Measurements from ENCODE around the gene TRIL. TPM values are rescaled to one million over a fixed set of nuclear protein-coding genes. Genes with fewer than 3 reads are reported as not detected.

The TRIL gene
- total RNA-seq, 2 experiments from 2014 or later = not detected

- Histone ChIP-seq H3K27ac (ENCODE audit: low read depth, low read length, poor library complexity, severe bottlenecking) (no peak overlapping the region), H3K9me3 (ENCODE audit: low read length) (no peaks in the 10 kb centered on the region), H3K4me1 (ENCODE audit: insufficient read depth, low read length, poor library complexity, severe bottlenecking) (no peaks in the 10 kb centered on the region), H4K20me1 (ENCODE audit: insufficient read depth, low read length) (no peaks in the 10 kb centered on the region), H2AFZ (ENCODE audit: low read length) (no peak overlapping the region), H3K9me2 (ENCODE audit: insufficient read depth, low read length) (no peaks in the 10 kb centered on the region), H3K79me2 (ENCODE audit: insufficient read depth, low read depth, low read length) (no peaks in the 10 kb centered on the region), H3K4me2 (ENCODE audit: low read length) (no peak overlapping the region), H3K36me3 (ENCODE audit: insufficient read depth, low read length) (no peaks in the 10 kb centered on the region), H3K4me3 (ENCODE audit: low read depth, low read length, poor library complexity, severe bottlenecking) (no peak overlapping the region)
- TF ChIP-seq EZH2phosphoT487 (IDR thresholded peaks at IDR 0.05; ENCODE audit: borderline replicate concordance, low read depth, low read length) = no peak
- DNase-seq (ENCODE audit: low spot score) = no peak
- intact Hi-C loops (cut with micrococcal nuclease; ENCODE audit: unreplicated experiment) = no loop called here
- ChIA-PET CTCF (ENCODE audit: unreplicated experiment) (no interaction called here), POLR2A (interaction anchor here (1.2 kb wide), 1 partner anchor 85 kb away, joined by 3 read pairs; no protein-coding TSS in a partner anchor)
- no TSS peak for BruUV-seq (replicated peaks)
Measured at GRCh38 chr7:28996836-28997235, 38.7 kb upstream of the TRIL start.

- Histone ChIP-seq H3K27ac (ENCODE audit: low read depth, low read length, poor library complexity, severe bottlenecking) (no peak overlapping the region), H3K36me3 (ENCODE audit: insufficient read depth, low read length) (no peaks in the 10 kb centered on the region), H3K4me2 (ENCODE audit: low read length) (no peak overlapping the region), H2AFZ (ENCODE audit: low read length) (no peak overlapping the region), H3K9me3 (ENCODE audit: low read length) (no peaks in the 10 kb centered on the region), H3K79me2 (ENCODE audit: insufficient read depth, low read depth, low read length) (no peaks in the 10 kb centered on the region), H3K9me2 (ENCODE audit: insufficient read depth, low read length) (no peaks in the 10 kb centered on the region), H3K4me1 (ENCODE audit: insufficient read depth, low read length, poor library complexity, severe bottlenecking) (no peaks in the 10 kb centered on the region), H3K4me3 (ENCODE audit: low read depth, low read length, poor library complexity, severe bottlenecking) (no peak overlapping the region), H4K20me1 (ENCODE audit: insufficient read depth, low read length) (no peaks in the 10 kb centered on the region)
- CTCF ChIA-PET (ENCODE audit: unreplicated experiment) = no interaction called here
- no peak for DNase-seq (ENCODE audit: low spot score)
- TF ChIP-seq CTCF (conservative IDR thresholded peaks at IDR 0.05; ENCODE audit: low read length) (no peak), EZH2phosphoT487 (IDR thresholded peaks at IDR 0.05; ENCODE audit: borderline replicate concordance, low read depth, low read length) (no peak)
- intact Hi-C loops (cut with micrococcal nuclease; ENCODE audit: unreplicated experiment) = no loop called here
- no TSS peak for BruUV-seq (replicated peaks)
- POLR2A ChIA-PET = interaction anchor here (0.7 kb wide), 1 partner anchor 486 kb away, joined by 4 read pairs; no protein-coding TSS in a partner anchor
Measured at GRCh38 chr7:28993371-28993770, 35.2 kb upstream of the TRIL start.

GRCh38 chr7:28992798-28993197 is 34.7 kb upstream of the TRIL start:
- Histone ChIP-seq H4K20me1 (ENCODE audit: insufficient read depth, low read length) (no peaks in the 10 kb centered on the region), H3K27ac (ENCODE audit: low read depth, low read length, poor library complexity, severe bottlenecking) (no peak overlapping the region), H3K79me2 (ENCODE audit: insufficient read depth, low read depth, low read length) (no peaks in the 10 kb centered on the region), H3K4me3 (ENCODE audit: low read depth, low read length, poor library complexity, severe bottlenecking) (no peak overlapping the region), H3K9me2 (ENCODE audit: insufficient read depth, low read length) (no peaks in the 10 kb centered on the region), H2AFZ (ENCODE audit: low read length) (no peak overlapping the region), H3K4me1 (ENCODE audit: insufficient read depth, low read length, poor library complexity, severe bottlenecking) (no peaks in the 10 kb centered on the region), H3K36me3 (ENCODE audit: insufficient read depth, low read length) (no peaks in the 10 kb centered on the region), H3K4me2 (ENCODE audit: low read length) (no peak overlapping the region), H3K9me3 (ENCODE audit: low read length) (no peaks in the 10 kb centered on the region)
- no peak for DNase-seq (ENCODE audit: low spot score)
- CTCF ChIA-PET (ENCODE audit: unreplicated experiment) = no interaction called here
- POLR2A ChIA-PET = no interaction called here
- no peak for TF ChIP-seq CTCF (conservative IDR thresholded peaks at IDR 0.05; ENCODE audit: low read length)
- TF ChIP-seq EZH2phosphoT487 (IDR thresholded peaks at IDR 0.05; ENCODE audit: borderline replicate concordance, low read depth, low read length) = no peak
- intact Hi-C loops (cut with micrococcal nuclease; ENCODE audit: unreplicated experiment) = no loop called here
- no TSS peak for BruUV-seq (replicated peaks)
